HG03097 (cell line): Measurements from ENCODE around the gene PLTP.
"Not testable (repeated sequence)": the region's sequence is repeated elsewhere in the genome, so short reads cannot be mapped to it uniquely, and the experiment has no call there.

Experiments
- ATAC-seq: cut with Tn5 transposase; IDR thresholded peaks from one replicate; pipeline ENCODE4 v1.9.1; 2021; ENCODE audit not compliant: unreplicated experiment, low FRiP score

The PLTP gene, protein sequence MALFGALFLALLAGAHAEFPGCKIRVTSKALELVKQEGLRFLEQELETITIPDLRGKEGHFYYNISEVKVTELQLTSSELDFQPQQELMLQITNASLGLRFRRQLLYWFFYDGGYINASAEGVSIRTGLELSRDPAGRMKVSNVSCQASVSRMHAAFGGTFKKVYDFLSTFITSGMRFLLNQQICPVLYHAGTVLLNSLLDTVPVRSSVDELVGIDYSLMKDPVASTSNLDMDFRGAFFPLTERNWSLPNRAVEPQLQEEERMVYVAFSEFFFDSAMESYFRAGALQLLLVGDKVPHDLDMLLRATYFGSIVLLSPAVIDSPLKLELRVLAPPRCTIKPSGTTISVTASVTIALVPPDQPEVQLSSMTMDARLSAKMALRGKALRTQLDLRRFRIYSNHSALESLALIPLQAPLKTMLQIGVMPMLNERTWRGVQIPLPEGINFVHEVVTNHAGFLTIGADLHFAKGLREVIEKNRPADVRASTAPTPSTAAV

GRCh38 chr20:45911486-45912343 lies at the start of gene PLTP:
TSS of gene PLTP (minus strand) at chr20:45912155. CDS start at chr20:45911452, 703 bp downstream.
- no peak for ATAC-seq

DNA sequence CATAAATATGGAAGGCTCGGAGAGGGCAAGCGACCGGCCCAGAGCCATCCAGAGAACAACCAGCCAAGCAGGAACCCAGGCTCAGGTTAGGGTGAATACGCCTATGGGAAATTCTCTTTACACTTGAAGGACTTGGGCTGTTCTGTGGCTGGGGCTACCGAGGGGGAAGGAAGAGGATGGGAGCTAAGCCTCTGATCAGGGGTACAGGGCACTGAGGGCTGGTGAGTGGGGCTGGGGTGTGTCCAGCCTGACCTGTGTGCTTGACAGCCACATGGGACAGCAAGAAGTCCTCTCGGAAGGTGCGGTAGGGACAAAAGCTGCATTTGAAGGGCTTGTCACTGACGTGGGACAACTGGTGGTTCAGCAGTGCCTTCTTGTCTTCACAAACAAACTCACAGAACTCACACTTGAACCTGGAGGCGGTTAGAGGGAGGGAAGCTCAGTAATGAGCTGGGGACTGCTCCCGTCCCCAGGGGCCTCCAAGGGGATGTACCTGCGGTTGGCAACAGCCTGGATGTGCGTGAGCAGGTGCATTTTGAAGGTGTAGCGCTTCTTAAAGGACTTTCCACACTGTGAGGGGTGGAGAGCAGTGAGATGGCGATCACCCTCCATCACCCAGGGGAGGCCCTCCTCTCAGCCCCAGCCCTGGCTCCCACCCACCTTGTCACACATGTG lies 48.1 kb upstream of the PLTP start:
- ATAC-seq: no peak

DNA sequence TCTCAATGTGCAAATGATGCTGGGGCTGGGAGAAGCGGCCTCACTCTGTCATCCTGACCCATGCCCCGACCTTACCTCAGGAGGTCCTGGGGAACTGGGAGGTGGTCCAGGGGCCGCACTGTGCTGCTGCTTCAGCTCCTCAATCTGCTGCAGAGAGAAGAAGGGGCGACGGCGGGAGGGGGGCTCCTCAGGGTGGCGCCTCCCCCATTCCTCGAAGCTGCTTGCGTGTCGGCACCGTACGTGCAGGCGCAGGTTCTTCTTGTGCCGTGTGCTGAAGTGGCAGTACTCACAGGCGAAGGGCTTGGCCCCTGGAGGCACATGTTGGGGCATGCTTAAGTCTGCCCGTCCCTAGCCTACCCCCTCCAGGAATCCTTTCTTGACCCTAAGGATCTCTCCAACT lies 47.2 kb upstream of the PLTP start:
- ATAC-seq: no peak

GRCh38 chr20:45958593-45958992 lies 46.6 kb upstream of the PLTP start:
- ATAC-seq: no peak

DNA sequence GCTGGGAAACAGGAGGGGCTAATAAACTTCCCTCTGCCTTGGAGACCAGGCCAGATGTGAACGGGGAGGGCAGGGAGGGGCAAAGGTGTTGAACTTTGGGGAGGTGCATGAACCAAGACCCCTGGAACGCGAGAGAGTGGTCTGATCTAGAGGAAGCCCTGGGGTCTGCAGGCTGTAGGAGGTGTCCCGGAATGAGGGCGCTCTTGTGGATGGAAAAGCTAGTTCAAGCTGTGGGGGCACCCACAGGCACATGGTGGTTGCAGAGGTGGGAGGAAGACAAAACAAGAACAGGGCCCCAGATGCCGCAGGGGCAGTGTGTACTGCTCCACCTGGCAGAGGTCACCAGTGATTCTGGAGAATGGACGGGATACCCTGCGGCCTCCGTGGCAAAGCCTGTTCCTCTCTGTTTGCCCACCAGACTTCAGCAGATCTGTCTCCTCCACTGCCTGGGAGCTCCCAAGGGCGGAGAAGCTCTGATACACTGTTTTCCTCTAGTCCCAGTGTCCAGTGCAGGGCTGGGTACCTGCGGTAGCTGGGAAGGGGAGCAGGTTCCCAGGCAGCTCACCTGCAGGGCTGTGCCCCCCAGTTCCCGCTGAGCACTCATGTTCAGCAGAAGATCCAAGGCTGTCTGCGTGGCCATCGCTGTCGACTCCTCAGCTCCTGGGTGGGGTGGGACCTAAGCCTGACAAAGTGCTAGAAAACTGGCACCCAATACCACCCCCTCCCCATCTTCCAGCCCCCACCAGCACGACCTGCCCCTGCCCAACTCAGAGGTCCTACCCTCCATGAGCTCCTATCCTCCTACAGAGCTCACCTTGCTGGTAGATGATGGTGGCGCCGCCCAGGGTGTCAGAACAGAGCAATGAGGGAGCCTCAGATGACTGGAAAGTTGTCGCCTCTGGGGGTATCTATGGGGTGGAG lies 45.3 kb upstream of the PLTP start:
- ATAC-seq: no peak

DNA sequence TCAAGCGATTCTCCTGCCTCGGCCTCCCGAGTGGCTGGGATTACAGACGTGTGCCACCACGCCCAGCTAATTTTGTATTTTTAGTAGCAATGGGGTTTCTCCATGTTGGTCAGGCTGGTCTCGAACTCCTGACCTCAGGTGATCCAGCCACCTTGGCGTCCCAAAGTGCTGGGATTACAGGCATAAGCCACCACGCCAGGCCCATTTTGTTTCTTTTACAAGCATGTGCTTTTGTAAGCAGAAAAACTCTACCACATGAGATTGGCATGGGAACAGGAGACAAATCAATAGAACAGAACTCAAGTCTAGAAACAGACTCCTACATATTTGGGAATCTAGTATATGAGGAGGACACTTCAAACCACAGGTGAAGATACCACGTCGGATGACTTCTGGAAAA lies 44.4 kb upstream of the PLTP start:
- ATAC-seq: not testable (repeated sequence)

GRCh38 chr20:45953672-45954071 lies 41.7 kb upstream of the PLTP start:
- ATAC-seq: no peak

DNA sequence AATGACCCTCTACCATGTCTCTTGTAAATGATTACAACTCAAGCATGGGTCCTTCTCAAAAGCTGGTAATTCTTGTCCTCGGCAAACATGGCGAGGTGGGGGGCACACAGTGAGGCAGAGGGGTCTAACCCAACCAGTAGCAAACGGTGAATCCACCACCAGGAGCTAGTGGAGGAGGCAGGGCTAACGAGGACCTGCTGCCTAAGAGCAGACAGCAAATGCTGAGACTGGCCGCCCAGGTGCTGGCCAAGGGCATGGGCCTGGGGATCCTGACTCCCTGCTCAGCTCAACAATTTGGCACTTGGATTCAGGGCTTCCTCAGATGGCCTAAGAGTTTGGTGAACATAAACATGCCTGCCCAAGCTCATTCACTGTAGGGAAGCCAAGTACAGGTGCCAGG lies 40.9 kb upstream of the PLTP start:
- ATAC-seq: no peak

DNA sequence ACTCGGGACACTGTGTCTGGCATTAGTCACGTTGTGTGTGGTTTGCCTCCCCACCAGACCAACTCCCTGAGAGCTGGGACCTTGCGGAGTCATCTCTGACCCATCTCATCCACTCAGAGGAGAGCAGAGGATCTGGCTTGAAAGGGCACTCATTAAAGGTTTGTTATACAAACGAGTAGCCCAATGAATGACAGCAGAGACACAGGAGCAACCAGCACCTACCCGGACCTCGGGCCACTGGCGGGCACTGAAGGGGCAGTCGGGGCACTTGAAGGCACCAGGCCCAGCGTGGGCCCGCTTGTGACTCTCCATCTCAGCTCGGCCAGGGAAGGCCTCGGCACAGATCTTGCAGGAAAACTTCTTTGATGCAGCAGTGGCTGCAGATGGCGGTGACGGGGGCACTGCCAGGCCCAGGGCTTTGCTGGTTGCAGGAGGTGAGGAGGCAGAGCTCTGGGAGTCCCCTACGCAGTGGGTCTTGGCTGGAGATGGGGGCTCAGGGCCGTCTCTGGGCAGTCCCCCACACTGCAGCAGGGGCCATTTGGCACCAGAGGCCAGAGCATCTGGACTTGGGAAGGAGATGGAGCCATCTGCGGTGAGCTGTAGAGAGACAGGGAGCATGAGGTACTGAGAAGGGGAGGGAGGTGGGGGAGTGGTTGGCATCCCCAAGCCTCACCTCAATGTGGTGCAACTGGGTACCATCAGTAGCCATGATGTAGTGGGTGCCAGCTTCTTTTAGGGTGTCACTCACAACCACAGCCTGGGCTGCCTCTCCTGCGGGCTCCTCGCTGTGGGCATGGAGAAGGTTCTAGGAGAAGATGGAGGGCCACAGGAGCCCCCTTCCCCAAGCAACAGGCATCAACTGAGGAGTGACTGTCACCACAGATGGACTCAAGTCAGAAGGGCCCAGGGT lies 40.2 kb upstream of the PLTP start:
- ATAC-seq: no peak

- ATAC-seq: no peak
Measured at GRCh38 chr20:45950330-45950646, 38.3 kb upstream of the PLTP start.

GRCh38 chr20:45949542-45950329 lies 37.8 kb upstream of the PLTP start:
- ATAC-seq: no peak

DNA sequence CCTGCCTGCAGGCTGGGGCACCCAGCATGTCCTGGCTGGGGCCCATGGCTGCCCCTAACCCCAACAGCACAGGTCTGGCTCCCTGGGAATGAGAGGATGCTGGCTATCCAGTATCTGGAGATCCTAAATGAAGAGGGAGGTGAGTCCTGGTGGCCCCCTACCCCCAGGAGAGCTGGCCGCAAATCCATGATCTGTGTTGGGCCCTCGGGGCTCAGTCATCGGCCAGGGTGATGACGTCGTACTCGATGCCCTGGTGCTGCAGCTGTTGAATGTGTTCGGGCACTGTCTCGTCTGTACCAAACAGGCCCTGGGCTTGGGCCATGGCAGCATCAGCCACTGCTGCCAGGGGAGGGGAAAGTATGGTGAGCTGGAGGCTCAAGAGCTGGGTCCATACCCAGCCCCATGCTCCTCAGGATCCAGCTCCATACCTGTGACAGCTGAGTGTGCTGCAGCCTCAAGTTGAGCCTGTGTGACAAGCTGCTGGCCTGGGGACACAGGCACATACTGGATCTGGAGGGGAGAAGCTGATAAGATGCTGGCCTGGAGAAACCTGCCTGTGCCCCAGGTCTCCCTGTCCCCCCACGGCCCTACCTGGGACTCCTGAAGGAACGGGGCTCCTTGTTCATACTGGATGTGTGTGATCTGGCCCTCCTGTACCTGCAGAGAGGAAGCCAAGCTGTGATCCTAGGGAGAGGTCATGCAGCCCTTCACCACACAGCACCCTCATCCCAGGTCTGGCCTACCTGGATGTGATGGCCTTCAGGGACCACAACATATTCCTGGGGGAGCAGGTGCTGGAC lies 37.0 kb upstream of the PLTP start:
- ATAC-seq: no peak

- no peak for ATAC-seq
Measured at GRCh38 chr20:45948261-45948733, 36.3 kb upstream of the PLTP start.

- ATAC-seq: no peak
Measured at GRCh38 chr20:45947110-45947866, 35.3 kb upstream of the PLTP start.

DNA sequence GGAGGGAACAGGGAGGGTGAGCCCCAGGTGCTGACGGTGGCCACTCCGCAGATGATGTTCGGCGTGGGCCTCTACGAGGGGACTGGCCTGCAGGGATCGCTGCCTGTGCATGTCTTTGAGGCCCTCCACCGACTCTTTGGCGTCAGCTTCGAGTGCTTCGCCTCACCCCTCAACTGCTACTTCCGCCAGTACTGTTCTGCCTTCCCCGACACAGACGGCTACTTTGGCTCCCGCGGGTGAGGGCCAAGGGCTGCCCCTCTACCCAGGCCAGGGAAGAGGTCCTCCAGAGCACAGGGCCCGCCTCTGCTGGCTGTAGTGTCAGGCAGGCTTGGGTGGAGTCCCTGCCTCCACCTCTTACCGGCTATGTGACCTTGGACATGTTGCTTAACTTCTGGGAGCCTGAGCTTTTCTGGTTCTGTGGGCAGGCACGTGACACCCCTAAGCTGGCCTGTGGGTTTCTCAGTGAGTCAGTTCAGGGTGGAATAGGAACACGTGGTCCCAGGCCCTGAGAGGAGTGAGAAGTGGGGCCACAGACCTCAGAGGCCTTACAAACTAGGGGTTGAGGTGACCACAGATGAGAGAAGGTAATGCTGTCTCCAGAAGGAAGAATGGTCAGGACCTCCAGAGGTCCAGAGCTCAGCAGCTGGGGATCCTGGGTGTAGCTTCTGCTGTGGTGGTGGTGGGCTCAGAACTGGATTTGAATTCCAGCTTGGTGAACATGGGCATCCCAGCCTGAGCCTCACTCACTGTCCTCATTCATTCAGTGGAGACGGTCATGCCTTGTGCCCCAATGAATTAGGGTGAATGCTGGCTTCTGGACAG lies 34.4 kb upstream of the PLTP start:
- ATAC-seq: no peak

- no peak for ATAC-seq
Measured at GRCh38 chr20:45945678-45946148, 33.8 kb upstream of the PLTP start.
